ENCODE measurements around the gene MYO3B. TPM values are rescaled to one million over a fixed set of nuclear protein-coding genes. Genes with fewer than 3 reads are reported as not detected.
"Not testable (repeated sequence)": the region's sequence is repeated elsewhere in the genome, so short reads cannot be mapped to it uniquely, and the experiment has no call there.

MYO3B gene
- polyA plus RNA-seq, 1 donor = 0.30 TPM

GRCh38 chr2:170270278-170270864 lies 92.4 kb downstream of the MYO3B start:
- H3K4me1 ChIP-seq (ENCODE audit: control insufficient read depth, insufficient read depth, low read length) = no peaks in the 10 kb centered on the region
- WGBS (ENCODE audit: insufficient coverage, low lambda C conversion rate) = 83% methylated on average over 1 of the region's 6 CpGs
- no peak overlapping the region for H3K27ac ChIP-seq (ENCODE audit: low read length)
- no peaks in the 10 kb centered on the region for H3K9me3 ChIP-seq (ENCODE audit: control insufficient read depth, low read depth, low read length)
- no peaks in the 10 kb centered on the region for H3K36me3 ChIP-seq (ENCODE audit: control insufficient read depth, insufficient read depth, low read length)
- H3K27me3 ChIP-seq (ENCODE audit: control insufficient read depth, insufficient read depth, low read length) = no peaks in the 10 kb centered on the region
- H3K4me3 ChIP-seq (ENCODE audit: low read length) = no peak overlapping the region
- no peak for DNase-seq

GRCh38 chr2:170271340-170271739 lies 93.4 kb downstream of the MYO3B start:
- no peak for DNase-seq
- no CpG with 5 or more reads among the region's 1 CpG for WGBS (ENCODE audit: insufficient coverage, low lambda C conversion rate)
- no peak overlapping the region for H3K27ac ChIP-seq (ENCODE audit: low read length)
- no peaks in the 10 kb centered on the region for H3K9me3 ChIP-seq (ENCODE audit: control insufficient read depth, low read depth, low read length)
- H3K27me3 ChIP-seq (ENCODE audit: control insufficient read depth, insufficient read depth, low read length) = no peaks in the 10 kb centered on the region
- H3K4me1 ChIP-seq (ENCODE audit: control insufficient read depth, insufficient read depth, low read length) = no peaks in the 10 kb centered on the region
- H3K4me3 ChIP-seq (ENCODE audit: low read length) = no peak overlapping the region
- no peaks in the 10 kb centered on the region for H3K36me3 ChIP-seq (ENCODE audit: control insufficient read depth, insufficient read depth, low read length)

- peaks cover 2% of the 10 kb centered on the region for H3K27me3 ChIP-seq (ENCODE audit: control insufficient read depth, insufficient read depth, low read length)
- WGBS (ENCODE audit: insufficient coverage, low lambda C conversion rate) = no CpG with 5 or more reads among the region's 3 CpGs
These were observed 98.1 kb downstream of the MYO3B start for GRCh38 chr2:170276056-170276455.

GRCh38 chr2:170276925-170277629 lies 99.1 kb downstream of the MYO3B start:
- no CpG with 5 or more reads among the region's 2 CpGs for WGBS (ENCODE audit: insufficient coverage, low lambda C conversion rate)

More at GRCh38 chr2:170276056-170276455, 98.1 kb downstream of the MYO3B start:
- no peaks in the 10 kb centered on the region for H3K36me3 ChIP-seq (ENCODE audit: control insufficient read depth, insufficient read depth, low read length)
- DNase-seq = no peak
- no peak overlapping the region for H3K27ac ChIP-seq (ENCODE audit: low read length)
- H3K4me1 ChIP-seq (ENCODE audit: control insufficient read depth, insufficient read depth, low read length) = no peaks in the 10 kb centered on the region
- H3K9me3 ChIP-seq (ENCODE audit: control insufficient read depth, low read depth, low read length) = no peaks in the 10 kb centered on the region
- H3K4me3 ChIP-seq (ENCODE audit: low read length) = no peak overlapping the region

GRCh38 chr2:170277951-170278350 lies 100.0 kb downstream of the MYO3B start:
- Histone ChIP-seq H3K4me1 (ENCODE audit: control insufficient read depth, insufficient read depth, low read length) (no peaks in the 10 kb centered on the region), H3K9me3 (ENCODE audit: control insufficient read depth, low read depth, low read length) (no peaks in the 10 kb centered on the region), H3K27me3 (ENCODE audit: control insufficient read depth, insufficient read depth, low read length) (peaks cover 2% of the 10 kb centered on the region), H3K4me3 (ENCODE audit: low read length) (no peak overlapping the region), H3K27ac (ENCODE audit: low read length) (no peak overlapping the region), H3K36me3 (ENCODE audit: control insufficient read depth, insufficient read depth, low read length) (no peaks in the 10 kb centered on the region)
- no CpG with 5 or more reads among the region's 2 CpGs for WGBS (ENCODE audit: insufficient coverage, low lambda C conversion rate)
- DNase-seq = no peak

More at GRCh38 chr2:170276925-170277629, 99.1 kb downstream of the MYO3B start:
- no peaks in the 10 kb centered on the region for H3K9me3 ChIP-seq (ENCODE audit: control insufficient read depth, low read depth, low read length)
- no peak overlapping the region for H3K4me3 ChIP-seq (ENCODE audit: low read length)
- no peak for DNase-seq
- H3K4me1 ChIP-seq (ENCODE audit: control insufficient read depth, insufficient read depth, low read length) = no peaks in the 10 kb centered on the region
- H3K27me3 ChIP-seq (ENCODE audit: control insufficient read depth, insufficient read depth, low read length) = peaks cover 2% of the 10 kb centered on the region
- H3K27ac ChIP-seq (ENCODE audit: low read length) = no peak overlapping the region
- H3K36me3 ChIP-seq (ENCODE audit: control insufficient read depth, insufficient read depth, low read length) = no peaks in the 10 kb centered on the region

- H3K27ac ChIP-seq (ENCODE audit: low read length); DNase-seq; H3K9me3 ChIP-seq (ENCODE audit: control insufficient read depth, low read depth, low read length); H3K27me3 ChIP-seq (ENCODE audit: control insufficient read depth, insufficient read depth, low read length); H3K4me1 ChIP-seq (ENCODE audit: control insufficient read depth, insufficient read depth, low read length); H3K36me3 ChIP-seq (ENCODE audit: control insufficient read depth, insufficient read depth, low read length); H3K4me3 ChIP-seq (ENCODE audit: low read length): not testable (repeated sequence)
- no CpG with 5 or more reads among the region's 2 CpGs for WGBS (ENCODE audit: insufficient coverage, low lambda C conversion rate)
These were observed 101.7 kb downstream of the MYO3B start for GRCh38 chr2:170279615-170280014.

GRCh38 chr2:170282851-170283250 lies 104.9 kb downstream of the MYO3B start:
- WGBS (ENCODE audit: insufficient coverage, low lambda C conversion rate) = no CpG with 5 or more reads among the region's 3 CpGs
- Histone ChIP-seq H3K27ac (ENCODE audit: low read length) (no peak overlapping the region), H3K4me1 (ENCODE audit: control insufficient read depth, insufficient read depth, low read length) (no peaks in the 10 kb centered on the region), H3K36me3 (ENCODE audit: control insufficient read depth, insufficient read depth, low read length) (no peaks in the 10 kb centered on the region), H3K27me3 (ENCODE audit: control insufficient read depth, insufficient read depth, low read length) (no peaks in the 10 kb centered on the region), H3K4me3 (ENCODE audit: low read length) (no peak overlapping the region), H3K9me3 (ENCODE audit: control insufficient read depth, low read depth, low read length) (no peaks in the 10 kb centered on the region)
- DNase-seq = no peak

GRCh38 chr2:170284205-170284604 lies 106.3 kb downstream of the MYO3B start:
- no peaks in the 10 kb centered on the region for H3K27me3 ChIP-seq (ENCODE audit: control insufficient read depth, insufficient read depth, low read length)
- no peak overlapping the region for H3K27ac ChIP-seq (ENCODE audit: low read length)
- 100% methylated on average over 1 of the region's 1 CpG for WGBS (ENCODE audit: insufficient coverage, low lambda C conversion rate)
- no peaks in the 10 kb centered on the region for H3K4me1 ChIP-seq (ENCODE audit: control insufficient read depth, insufficient read depth, low read length)
- no peak overlapping the region for H3K4me3 ChIP-seq (ENCODE audit: low read length)
- no peaks in the 10 kb centered on the region for H3K36me3 ChIP-seq (ENCODE audit: control insufficient read depth, insufficient read depth, low read length)
- no peak for DNase-seq
- no peaks in the 10 kb centered on the region for H3K9me3 ChIP-seq (ENCODE audit: control insufficient read depth, low read depth, low read length)

- no peaks in the 10 kb centered on the region for H3K4me1 ChIP-seq (ENCODE audit: control insufficient read depth, insufficient read depth, low read length)
- no peak overlapping the region for H3K27ac ChIP-seq (ENCODE audit: low read length)
- WGBS (ENCODE audit: insufficient coverage, low lambda C conversion rate) = 100% methylated on average over 1 of the region's 1 CpG
- H3K4me3 ChIP-seq (ENCODE audit: low read length) = no peak overlapping the region
- no peaks in the 10 kb centered on the region for H3K27me3 ChIP-seq (ENCODE audit: control insufficient read depth, insufficient read depth, low read length)
- DNase-seq = no peak
- no peaks in the 10 kb centered on the region for H3K36me3 ChIP-seq (ENCODE audit: control insufficient read depth, insufficient read depth, low read length)
- peaks cover 8% of the 10 kb centered on the region for H3K9me3 ChIP-seq (ENCODE audit: control insufficient read depth, low read depth, low read length)
These were observed 110.9 kb downstream of the MYO3B start for GRCh38 chr2:170288859-170289258.

GRCh38 chr2:170291474-170291873 lies 113.5 kb downstream of the MYO3B start:
- H3K36me3 ChIP-seq (ENCODE audit: control insufficient read depth, insufficient read depth, low read length) = no peaks in the 10 kb centered on the region
- 80% methylated on average over 1 of the region's 1 CpG for WGBS (ENCODE audit: insufficient coverage, low lambda C conversion rate)
- H3K4me3 ChIP-seq (ENCODE audit: low read length) = no peak overlapping the region
- H3K4me1 ChIP-seq (ENCODE audit: control insufficient read depth, insufficient read depth, low read length) = no peaks in the 10 kb centered on the region
- H3K9me3 ChIP-seq (ENCODE audit: control insufficient read depth, low read depth, low read length) = peaks cover 8% of the 10 kb centered on the region
- DNase-seq = no peak
- no peaks in the 10 kb centered on the region for H3K27me3 ChIP-seq (ENCODE audit: control insufficient read depth, insufficient read depth, low read length)
- no peak overlapping the region for H3K27ac ChIP-seq (ENCODE audit: low read length)

GRCh38 chr2:170292415-170292814 lies 114.5 kb downstream of the MYO3B start:
- no peak for DNase-seq
- Histone ChIP-seq H3K4me1 (ENCODE audit: control insufficient read depth, insufficient read depth, low read length) (no peaks in the 10 kb centered on the region), H3K36me3 (ENCODE audit: control insufficient read depth, insufficient read depth, low read length) (no peaks in the 10 kb centered on the region), H3K27ac (ENCODE audit: low read length) (no peak overlapping the region), H3K27me3 (ENCODE audit: control insufficient read depth, insufficient read depth, low read length) (no peaks in the 10 kb centered on the region), H3K4me3 (ENCODE audit: low read length) (no peak overlapping the region), H3K9me3 (ENCODE audit: control insufficient read depth, low read depth, low read length) (peaks cover 8% of the 10 kb centered on the region)
- no CpG with 5 or more reads among the region's 3 CpGs for WGBS (ENCODE audit: insufficient coverage, low lambda C conversion rate)
